PFSK-1 (cell line): Measurements from ENCODE around the gene ZNF70.

Source experiments
- FOXP2 ChIP-seq: optimal IDR thresholded peaks from 2 replicates; pipeline ENCODE3; 2011; ENCODE audit warnings: borderline replicate concordance, control low read depth, inconsistent platforms; ENCODE audit not compliant: insufficient read depth; ENCODE audit errors: extremely low read length, extremely low read depth
- POLR2AphosphoS5 ChIP-seq: IDR thresholded peaks from 2 replicates; pipeline ENCODE4 v1.6.1; 2012; ENCODE audit warnings: low read depth, mild to moderate bottlenecking, control low read depth, low read length, moderate library complexity
- REST ChIP-seq, 2 experiments: IDR thresholded peaks; 2 replicates each; pipeline versions ENCODE4 v1.6.1 to v1.8.0; 2011 to 2012; ENCODE audit warnings: low read depth in 2 of 2, low read length in 2 of 2, control low read depth in 1 of 2, inconsistent platforms in 1 of 2, mild to moderate bottlenecking in 1 of 2, moderate library complexity in 1 of 2; ENCODE audit not compliant: insufficient read depth in 1 of 2
- SIN3A ChIP-seq: IDR thresholded peaks from 2 replicates; pipeline ENCODE4 v1.6.1; 2012; ENCODE audit warnings: mild to moderate bottlenecking, low read length, moderate library complexity, borderline replicate concordance; ENCODE audit not compliant: insufficient read depth
- TAF1 ChIP-seq: IDR thresholded peaks from 2 replicates; pipeline ENCODE4 v1.6.1; 2012; ENCODE audit warnings: low read length, control low read depth, borderline replicate concordance; ENCODE audit not compliant: insufficient read depth

The ZNF70 gene

GRCh38 chr22:23713696-23714595 lies 37.0 kb downstream of the ZNF70 start:
- TF ChIP-seq POLR2AphosphoS5 (no peak), REST (IDR thresholded peaks at IDR 0.05; ENCODE audit: insufficient read depth in 1 of 2, low read depth in 2 of 2, low read length in 2 of 2) (no peak), SIN3A (no peak), FOXP2 (no peak), TAF1 (no peak)

- TF ChIP-seq REST (IDR thresholded peaks at IDR 0.05; ENCODE audit: insufficient read depth in 1 of 2, low read depth in 2 of 2, low read length in 2 of 2): no peak
- TF ChIP-seq TAF1: no peak
- TF ChIP-seq SIN3A: no peak
- TF ChIP-seq POLR2AphosphoS5: no peak
- no peak for TF ChIP-seq FOXP2
Observed at GRCh38 chr22:23712256-23712655, 38.7 kb downstream of the ZNF70 start.

- TF ChIP-seq REST (IDR thresholded peaks at IDR 0.05; ENCODE audit: insufficient read depth in 1 of 2, low read depth in 2 of 2, low read length in 2 of 2) (no peak), SIN3A (no peak), TAF1 (no peak), POLR2AphosphoS5 (no peak), FOXP2 (no peak)
Observed at GRCh38 chr22:23709107-23709506, 41.8 kb downstream of the ZNF70 start.

DNA sequence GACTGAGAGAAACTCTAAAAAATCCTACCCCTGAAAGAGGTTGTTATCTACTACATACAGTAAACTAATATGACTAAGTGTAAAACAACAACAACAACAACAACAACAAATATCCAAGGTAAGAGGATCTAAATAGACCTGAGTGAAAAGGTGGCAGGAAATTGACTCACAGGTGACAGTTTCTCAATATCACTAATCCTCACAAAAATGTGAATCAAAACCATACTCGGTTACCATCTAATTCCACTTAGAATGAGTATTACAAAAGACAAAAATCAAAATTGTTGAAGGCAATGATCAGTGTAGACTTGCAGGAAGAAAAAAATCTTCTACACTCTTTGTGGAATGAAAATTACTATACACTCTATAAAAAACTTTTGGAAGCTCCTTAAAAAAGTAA lies 42.6 kb downstream of the ZNF70 start:
- no peak for TF ChIP-seq SIN3A
- TF ChIP-seq POLR2AphosphoS5: no peak
- TF ChIP-seq TAF1: no peak
- no peak for TF ChIP-seq REST (IDR thresholded peaks at IDR 0.05; ENCODE audit: insufficient read depth in 1 of 2, low read depth in 2 of 2, low read length in 2 of 2)
- no peak for TF ChIP-seq FOXP2
